HCT116 (cell line): ENCODE results near the gene SERGEF. TPM values are rescaled to one million over a fixed set of nuclear protein-coding genes. Genes with fewer than 3 reads are reported as not detected.

Source experiments
- ATAC-seq: fragments of 200-7000 bp; cut with Tn5 transposase; 2 replicates; pipeline ENCODE4 v1.9.1; 2020; ENCODE audit warnings: mild to moderate bottlenecking, moderate library complexity
- BruUV-seq: library from RNA; stranded (reverse); fragments of 400-500 nt; replicated peaks from 2 replicates; lab custom pipeline; 2021; lab: Mats Ljungman, UMichigan
- CTCF ChIA-PET: fragments of 300-600 bp; sonication (Branson Sonifier 250); formaldehyde crosslinking; loops from one replicate; lab custom pipeline; 2021; ENCODE audit warnings: antibody characterized with exemption; lab: Charles Lee
- POLR2A ChIA-PET: fragments of 300-600, 350-600 bp; sonication (Branson Sonifier 250); formaldehyde crosslinking; loops from one replicate; lab custom pipeline; 2021; ENCODE audit warnings: antibody characterized with exemption; lab: Charles Lee
- RAD21 ChIA-PET, 2 experiments: fragments of 300-600 bp; sonication (Branson Sonifier 250); formaldehyde crosslinking; loops; one replicate each; lab custom pipeline; 2023; ENCODE audit warnings: low total read pairs in 2 of 2; ENCODE audit not compliant: uncharacterized antibody in 2 of 2, unreplicated experiment in 2 of 2, low non-redundant PET in 1 of 2; lab: Charles Lee
- DNase-seq: peaks from one replicate; pipeline ENCODE4 v3.0.0-alpha.2; 2010; ENCODE audit warnings: low read depth, low spot score
- H2AFZ ChIP-seq: fragments of 200-600 bp; shearing (Covaris generic), sonication (generic); 2 replicates; pipeline ENCODE4 v1.6.1; 2017; ENCODE audit warnings: low read depth, mixed run types, mixed read lengths, antibody characterized with exemption, low read length; ENCODE audit not compliant: poor library complexity, severe bottlenecking
- H3K27ac ChIP-seq: 2 replicates; pipeline ENCODE4 v1.5.1; 2012; ENCODE audit warnings: low read depth, low read length
- H3K27me3 ChIP-seq: fragments of 200-600 bp; sonication (generic); 2 replicates; pipeline ENCODE4 v1.6.1; 2016; ENCODE audit warnings: mixed run types, low read length, mixed read lengths; ENCODE audit not compliant: insufficient read depth
- H3K36me3 ChIP-seq, 2 experiments: fragments of 200-500 bp in 1 of 2; fragments of 200-600 bp in 1 of 2; sonication (Bioruptor generic) in 1 of 2; sonication (generic) in 1 of 2; 2 replicates each; pipeline versions ENCODE4 v1.5.1 to v1.6.1; 2014 to 2016; ENCODE audit warnings: low read length in 2 of 2, inconsistent platforms in 1 of 2, mixed read lengths in 1 of 2, mixed run types in 1 of 2; ENCODE audit not compliant: insufficient read depth in 2 of 2, control insufficient read depth in 1 of 2
- H3K4me1 ChIP-seq, 2 experiments: fragments of 200-600 bp in 1 of 2; sonication (generic) in 1 of 2; 2 replicates each; pipeline versions ENCODE4 v1.5.1 to v1.6.1; 2012 to 2017; ENCODE audit warnings: low read length in 2 of 2, inconsistent platforms in 1 of 2, mild to moderate bottlenecking in 1 of 2, mixed read lengths in 1 of 2, mixed run types in 1 of 2, moderate library complexity in 1 of 2; ENCODE audit not compliant: insufficient read depth in 2 of 2, control insufficient read depth in 1 of 2
- H3K4me2 ChIP-seq: fragments of 200-600 bp; sonication (generic); 2 replicates; pipeline ENCODE4 v1.6.1; 2017; ENCODE audit warnings: mixed run types, low read length, mixed read lengths
- H3K4me3 ChIP-seq, 2 experiments: fragments of 200-600 bp in 1 of 2; sonication (generic) in 1 of 2; replicated peaks in 1 of 2; 2 replicates each; pipeline ENCODE4 v1.5.1; 2011 to 2016; ENCODE audit warnings: low read length in 2 of 2, control low read depth in 1 of 2, low read depth in 1 of 2, mild to moderate bottlenecking in 1 of 2, mixed read lengths in 1 of 2, mixed run types in 1 of 2
- H3K79me2 ChIP-seq: fragments of 200-600 bp; sonication (generic); 2 replicates; pipeline ENCODE4 v1.6.1; 2017; ENCODE audit warnings: mild to moderate bottlenecking, mixed run types, low read length, moderate library complexity, mixed read lengths; ENCODE audit not compliant: insufficient read depth
- H3K9ac ChIP-seq: fragments of 200-600 bp; sonication (generic); 2 replicates; pipeline ENCODE4 v1.6.1; 2016; ENCODE audit warnings: low read length, mixed read lengths
- H3K9me2 ChIP-seq: fragments of 200-600 bp; sonication (generic), shearing (Covaris generic); 2 replicates; pipeline ENCODE4 v1.6.1; 2017; ENCODE audit warnings: mixed run types, mild to moderate bottlenecking, moderate library complexity; ENCODE audit not compliant: insufficient read depth
- H3K9me3 ChIP-seq, 2 experiments: fragments of 200-500 bp in 1 of 2; fragments of 200-600 bp in 1 of 2; sonication (Bioruptor generic) in 1 of 2; sonication (generic) in 1 of 2; 2 replicates each; pipeline ENCODE4 v1.6.1; 2014 to 2017; ENCODE audit warnings: low read length in 2 of 2, mixed read lengths in 2 of 2, inconsistent platforms in 1 of 2, low read depth in 1 of 2, mild to moderate bottlenecking in 1 of 2, mixed run types in 1 of 2, moderate library complexity in 1 of 2; ENCODE audit not compliant: control insufficient read depth in 1 of 2, insufficient read depth in 1 of 2
- H4K20me1 ChIP-seq: fragments of 200-600 bp; sonication (generic), shearing (Covaris generic); 2 replicates; pipeline ENCODE4 v1.6.1; 2017; ENCODE audit warnings: mixed run types, mild to moderate bottlenecking, moderate library complexity; ENCODE audit not compliant: insufficient read depth
- ATF3 ChIP-seq: IDR thresholded peaks from 2 replicates; pipeline ENCODE4 v1.6.1; 2012
- CBX3 ChIP-seq: IDR thresholded peaks from 2 replicates; pipeline ENCODE4 v1.6.1; 2012; ENCODE audit warnings: low read depth
- CTCF ChIP-seq, 3 experiments: fragments of 200-600 bp in 1 of 3; sonication (generic) in 1 of 3; IDR thresholded peaks in 2 of 3; conservative IDR thresholded peaks in 1 of 3; 2 replicates each; pipeline ENCODE4 v1.5.1; 2012 to 2017; ENCODE audit warnings: low read depth in 2 of 3, low read length in 2 of 3, antibody characterized with exemption in 1 of 3, borderline replicate concordance in 1 of 3, control low read depth in 1 of 3, mild to moderate bottlenecking in 1 of 3, mixed read lengths in 1 of 3, mixed run types in 1 of 3, moderate library complexity in 1 of 3; ENCODE audit not compliant: insufficient read depth in 1 of 3
- ELF1 ChIP-seq: IDR thresholded peaks from 2 replicates; pipeline ENCODE4 v1.6.1; 2012; ENCODE audit warnings: low read depth, borderline replicate concordance
- EZH2phosphoT487 ChIP-seq: fragments of 200-600 bp; IDR thresholded peaks from 2 replicates; pipeline ENCODE4 v1.6.1; 2018; ENCODE audit warnings: antibody characterized with exemption, borderline replicate concordance
- FOSL1 ChIP-seq: IDR thresholded peaks from 2 replicates; pipeline ENCODE4 v1.6.1; 2012; ENCODE audit warnings: low read depth
- REST ChIP-seq: IDR thresholded peaks from 2 replicates; pipeline ENCODE4 v1.6.1; 2012; ENCODE audit warnings: low read depth
- SIN3A ChIP-seq: IDR thresholded peaks from 2 replicates; pipeline ENCODE4 v1.6.1; 2012; ENCODE audit warnings: low read depth
- SP1 ChIP-seq: IDR thresholded peaks from 2 replicates; pipeline ENCODE4 v1.6.1; 2012; ENCODE audit warnings: low read depth
- TCF7L2 ChIP-seq: IDR thresholded peaks from 2 replicates; pipeline ENCODE4 v1.7.0; 2011; ENCODE audit warnings: borderline replicate concordance, inconsistent platforms; ENCODE audit not compliant: insufficient read depth, insufficient read length; ENCODE audit errors: extremely low read depth
- ZBTB33 ChIP-seq: IDR thresholded peaks from 2 replicates; pipeline ENCODE4 v1.6.1; 2011; ENCODE audit warnings: mild to moderate bottlenecking, low read length, moderate library complexity; ENCODE audit not compliant: insufficient replicate concordance; ENCODE audit errors: extremely low read depth
- ZFX ChIP-seq: fragments of 450-650 bp; IDR thresholded peaks from 2 replicates; pipeline ENCODE4 v1.6.1; 2017
- intact Hi-C: fragments of 100-400 bp; cut with micrococcal nuclease; formaldehyde crosslinking; loops from 2 replicates; pipeline ENCODE4 v1.10.0; 2022
- total RNA-seq: library from RNA; stranded (reverse); gene quantifications from one replicate; pipeline ENCODE4 v1.2.1, GENCODE V29; 2021; ENCODE audit not compliant: unreplicated experiment

Gene SERGEF
- total RNA-seq, 1 experiment from 2014 or later = 32.8 TPM

- Histone ChIP-seq H3K9ac (no peak overlapping the region), H3K9me2 (no peaks in the 10 kb centered on the region), H2AFZ (no peak overlapping the region), H3K27ac (no peak overlapping the region), H3K27me3 (no peaks in the 10 kb centered on the region), H3K4me3 (no peak overlapping the region), H4K20me1 (no peaks in the 10 kb centered on the region), H3K4me1 (peaks cover 23 to 28% of the 10 kb centered on the region in 2 experiments), H3K36me3 (peaks cover 0 to 2% of the 10 kb centered on the region in 2 experiments; a peak in 2 of 4 replicates), H3K79me2 (no peaks in the 10 kb centered on the region), H3K9me3 (no peaks in the 10 kb centered on the region), H3K4me2 (no peak overlapping the region)
- intact Hi-C loops = no loop called here
- ChIA-PET CTCF (interaction anchor here (1.1 kb wide), 1 partner anchor 10 kb away, joined by 3 read pairs; no protein-coding TSS in a partner anchor), POLR2A (no interaction called here), RAD21 (no interaction called here)
- ATAC-seq (no peak), DNase-seq (no peak)
- no TSS peak for BruUV-seq
- TF ChIP-seq SP1 = no peak
- no peak for TF ChIP-seq SIN3A
Observed at GRCh38 chr11:17988465-17988864, 24.4 kb downstream of the SERGEF start.

GRCh38 chr11:17987826-17988225 lies 25.0 kb downstream of the SERGEF start:
- Histone ChIP-seq H3K9ac (no peak overlapping the region), H3K79me2 (no peaks in the 10 kb centered on the region), H3K36me3 (peaks cover 0 to 2% of the 10 kb centered on the region in 2 experiments; a peak in 2 of 4 replicates), H3K4me1 (peaks cover 23 to 28% of the 10 kb centered on the region in 2 experiments), H3K4me3 (no peak overlapping the region), H3K27me3 (no peaks in the 10 kb centered on the region), H4K20me1 (no peaks in the 10 kb centered on the region), H2AFZ (no peak overlapping the region), H3K9me3 (no peaks in the 10 kb centered on the region), H3K27ac (no peak overlapping the region), H3K9me2 (no peaks in the 10 kb centered on the region), H3K4me2 (no peak overlapping the region)
- ChIA-PET CTCF (interaction anchor here (0.7 to 2.5 kb wide), 3 partner anchors 9 to 257 kb away, joined by 3 to 14 read pairs (median 3); no protein-coding TSS in a partner anchor), RAD21 (no interaction called here), POLR2A (no interaction called here)
- no peak for ATAC-seq
- no TSS peak for BruUV-seq
- DNase-seq = no peak
- intact Hi-C loops = no loop called here
- TF ChIP-seq ATF3 = no peak
- no peak for TF ChIP-seq REST
- no peak for TF ChIP-seq FOSL1
- no peak for TF ChIP-seq ZBTB33
- TF ChIP-seq ELF1 = no peak
- TF ChIP-seq CBX3 = no peak
- no peak for TF ChIP-seq CTCF (IDR thresholded peaks at IDR 0.05 in 2 of 3, conservative IDR thresholded peaks at IDR 0.05 in 1 of 3; ENCODE audit: borderline replicate concordance in 1 of 3, insufficient read depth in 1 of 3, low read depth in 2 of 3, low read length in 2 of 3)
- no peak for TF ChIP-seq EZH2phosphoT487
- TF ChIP-seq ZFX = no peak
- TF ChIP-seq TCF7L2 = no peak
